RCC 7860 (cell line): ENCODE measurements around the gene HAVCR2.
"Not testable (repeated sequence)": the region's sequence is repeated elsewhere in the genome, so short reads cannot be mapped to it uniquely, and the experiment has no call there.

ENCODE experiments used
- DNase-seq: peaks from one replicate; pipeline ENCODE4 v3.0.0-alpha.2; 2015; ENCODE audit warnings: low spot score
- FAIRE-seq: peaks from 2 replicates; lab custom pipeline; 2012; peaks lifted over from hg19 to GRCh38; lab: Jason Lieb, UNC

HAVCR2 gene

DNA sequence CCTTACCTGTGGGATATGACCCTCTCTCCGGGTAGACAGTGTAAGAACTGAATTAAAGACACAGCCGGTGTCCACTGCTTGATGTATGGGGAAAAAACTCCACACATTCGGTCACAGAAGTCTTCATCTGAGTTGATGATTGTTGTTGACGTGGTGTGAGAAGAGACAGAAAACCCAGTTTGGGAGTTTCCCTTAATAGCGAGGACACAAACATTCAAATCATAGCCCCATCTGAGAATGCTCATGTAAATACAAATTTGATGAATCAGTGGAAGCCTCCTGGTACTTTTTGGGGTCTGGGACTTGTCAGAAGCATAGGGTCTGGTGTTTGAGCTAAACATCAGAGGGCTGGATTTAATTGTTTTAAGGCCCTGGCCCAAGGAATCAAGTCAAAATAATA, 60.9 kb downstream of the HAVCR2 start:
- DNase-seq, result no peak
- no peak for FAIRE-seq

GRCh38 chr5:157047016-157047415, 61.8 kb downstream of the HAVCR2 start:
- FAIRE-seq, DNase-seq: not testable (repeated sequence)

GRCh38 chr5:157046041-157046440, 62.8 kb downstream of the HAVCR2 start:
- peak; percentile 99 for FAIRE-seq

GRCh38 chr5:157045601-157046000, 63.2 kb downstream of the HAVCR2 start:
- FAIRE-seq (no peak), DNase-seq (no peak)

More at GRCh38 chr5:157046041-157046440, 62.8 kb downstream of the HAVCR2 start:
- DNase-seq, result peak; percentile 99

DNA sequence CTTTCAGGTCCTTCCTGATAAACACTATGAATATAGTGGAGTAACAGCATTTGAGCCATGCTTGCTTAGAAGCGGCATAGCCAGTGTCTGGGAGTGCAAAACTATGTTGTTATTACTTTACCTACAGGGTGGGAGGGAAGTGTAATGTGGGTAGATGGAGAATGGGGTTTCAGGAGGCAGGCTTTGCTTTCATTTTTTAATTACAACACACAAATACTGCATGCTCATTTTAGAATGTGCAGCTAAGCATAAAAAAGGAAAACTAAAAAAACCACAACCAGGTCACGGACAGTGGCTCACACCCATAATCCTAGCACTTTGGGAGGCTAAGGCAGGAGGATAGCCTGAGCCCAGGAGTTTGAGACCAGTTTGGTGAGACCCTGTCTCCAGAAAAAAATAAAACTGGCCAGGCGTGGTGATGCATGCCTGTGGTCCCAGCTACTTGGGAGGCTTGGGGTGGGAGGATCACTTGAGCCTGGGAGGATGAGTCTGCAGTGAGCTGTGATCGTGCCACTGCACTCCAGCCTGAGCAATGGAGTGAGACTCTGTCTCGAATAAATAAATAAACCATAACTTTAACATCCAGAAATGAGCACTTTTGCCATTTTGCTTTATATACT, 70.2 kb downstream of the HAVCR2 start:
- peak; percentile 97 for FAIRE-seq
- DNase-seq, result peak; percentile 79
